NCI-H2081 (cell line): ENCODE results near the gene GALNT1.

Experiments
- DNase-seq, 2 experiments: peaks; one replicate each; lab custom pipeline; 2025; lab: John Stamatoyannopoulos, UW

Gene GALNT1

GRCh38 chr18:35618696-35619095 lies 37.2 kb downstream of the GALNT1 start:
- DNase-seq: no peak

DNA sequence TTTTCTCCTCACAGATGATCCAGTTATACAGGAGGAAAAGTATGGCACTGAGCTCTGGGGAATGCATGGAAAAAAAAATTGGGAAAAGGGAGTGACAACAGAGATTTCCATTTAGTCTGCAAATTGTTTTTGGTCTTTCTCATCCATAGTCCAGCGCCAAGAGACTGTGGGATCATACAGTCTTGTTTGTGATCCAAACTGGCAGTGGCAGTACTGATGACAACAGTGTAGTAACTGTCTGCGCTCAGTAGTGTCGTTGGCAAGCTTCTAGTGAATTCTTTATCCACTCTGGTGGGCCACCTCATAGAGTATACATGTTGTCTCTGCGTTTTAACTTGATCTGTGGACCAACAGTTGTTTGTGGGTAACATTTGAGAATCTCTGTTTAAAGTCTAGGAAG lies 37.9 kb downstream of the GALNT1 start:
- DNase-seq: no peak

DNA sequence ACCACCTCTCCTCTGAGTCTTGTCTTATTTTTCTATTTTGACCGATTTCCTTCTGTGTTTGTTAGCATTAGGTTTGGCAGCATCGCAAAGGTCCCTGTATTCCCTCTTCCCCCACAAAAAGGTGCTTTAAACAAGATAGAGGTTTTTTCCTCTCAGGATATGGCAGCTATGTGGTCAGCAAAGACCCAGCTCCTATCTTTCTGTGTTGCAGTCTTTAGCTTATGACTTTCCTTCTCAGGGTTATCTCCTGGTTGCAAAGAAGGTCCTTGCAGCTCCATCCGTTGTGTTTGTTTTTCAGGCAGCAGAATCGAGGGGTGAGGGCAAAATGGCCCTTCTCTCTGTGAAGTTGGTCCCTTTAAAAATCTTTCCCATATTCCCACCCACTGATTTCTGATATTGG lies 38.4 kb downstream of the GALNT1 start:
- no peak for DNase-seq

- no peak for DNase-seq
These were observed 39.2 kb downstream of the GALNT1 start for GRCh38 chr18:35620765-35621164.

DNA sequence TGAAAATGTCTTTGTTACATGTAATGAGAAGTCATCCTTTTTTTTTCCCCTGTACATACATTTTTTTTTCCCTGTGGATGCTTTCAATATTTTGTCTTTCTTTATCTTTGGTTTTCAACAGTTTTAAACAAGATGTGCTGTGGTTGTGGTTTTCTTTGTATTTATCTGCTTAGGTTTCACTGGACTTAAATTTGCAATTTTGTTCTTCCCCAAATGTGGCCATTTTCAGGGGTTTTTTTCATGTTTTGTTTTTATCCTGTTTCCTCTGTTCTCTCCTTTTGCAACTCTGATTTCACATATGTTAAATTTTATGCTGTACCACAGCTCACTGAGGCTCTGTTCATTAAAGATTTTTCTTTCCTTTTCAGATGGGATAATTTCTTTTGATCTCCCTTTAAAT lies 41.7 kb downstream of the GALNT1 start:
- no peak for DNase-seq

GRCh38 chr18:35624146-35624545 lies 42.6 kb downstream of the GALNT1 start:
- no peak for DNase-seq

GRCh38 chr18:35625232-35625631 lies 43.7 kb downstream of the GALNT1 start:
- DNase-seq: no peak

DNA sequence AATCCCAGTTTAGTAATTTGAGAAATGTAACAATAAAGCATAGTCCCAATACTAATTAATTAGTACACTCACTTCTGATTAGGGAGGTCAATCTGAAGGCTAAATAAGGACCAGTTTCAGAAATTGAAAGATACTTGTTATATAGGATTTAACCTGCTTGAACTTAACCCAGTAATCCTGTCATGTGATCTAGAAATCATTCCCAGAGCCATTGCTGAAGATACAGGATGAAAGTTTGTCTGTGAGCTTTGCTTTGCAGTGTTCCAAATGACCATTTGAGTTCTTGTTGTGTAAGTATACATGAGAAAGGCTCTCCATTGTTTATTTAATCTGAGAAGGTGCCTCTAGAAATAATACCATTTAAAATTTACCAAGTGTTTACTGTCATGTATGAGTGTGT lies 52.2 kb downstream of the GALNT1 start:
- no peak for DNase-seq

GRCh38 chr18:35634323-35634722 lies 52.8 kb downstream of the GALNT1 start:
- DNase-seq: no peak

- no peak for DNase-seq
These were observed 53.6 kb downstream of the GALNT1 start for GRCh38 chr18:35635170-35635569.

DNA sequence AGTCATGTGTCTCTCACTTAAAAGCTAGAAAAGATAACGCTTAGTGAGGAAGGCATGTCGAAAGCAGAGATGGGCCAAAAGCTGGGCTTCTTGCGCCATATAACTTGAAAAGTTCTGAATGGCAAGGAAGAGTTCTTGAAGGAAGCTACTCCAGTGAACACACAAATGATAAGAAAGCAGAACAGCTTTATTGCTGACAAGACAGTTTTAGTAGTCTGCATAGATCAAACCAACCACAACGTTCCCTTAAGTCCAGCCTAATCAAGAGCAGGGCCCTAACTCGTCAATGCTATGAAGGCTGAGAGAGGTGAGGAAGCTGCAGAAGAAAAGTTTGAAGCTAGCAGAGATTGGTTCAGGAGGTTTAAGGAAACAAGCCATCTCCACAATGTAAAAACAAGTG lies 55.7 kb downstream of the GALNT1 start:
- no peak for DNase-seq

- DNase-seq: no peak
These were observed 57.8 kb downstream of the GALNT1 start for GRCh38 chr18:35639296-35639695.

DNA sequence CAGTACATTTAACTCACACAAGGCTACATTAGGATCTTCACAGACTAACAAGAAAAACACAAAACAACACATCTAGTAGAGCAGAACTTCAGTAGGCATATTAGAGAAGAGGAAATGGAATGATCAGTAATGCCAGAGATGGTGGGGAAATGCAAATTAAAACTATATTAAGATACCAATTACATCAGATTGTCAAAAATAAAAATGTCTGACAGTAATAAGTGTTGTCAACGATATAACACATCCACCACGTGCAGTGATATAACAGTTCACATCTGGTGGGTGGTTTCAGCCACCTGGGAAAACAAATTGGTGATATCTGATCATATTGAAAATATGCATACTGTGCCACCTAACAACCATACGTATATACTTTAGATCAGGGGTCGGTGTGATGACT lies 59.9 kb downstream of the GALNT1 start:
- no peak for DNase-seq

- no peak for DNase-seq
These were observed 60.4 kb downstream of the GALNT1 start for GRCh38 chr18:35641916-35642315.

- DNase-seq: no peak
These were observed 61.3 kb downstream of the GALNT1 start for GRCh38 chr18:35642802-35643201.

GRCh38 chr18:35646449-35646848 lies 64.9 kb downstream of the GALNT1 start:
- no peak for DNase-seq

GRCh38 chr18:35653392-35654135 lies 72.0 kb downstream of the GALNT1 start:
- DNase-seq: no peak

DNA sequence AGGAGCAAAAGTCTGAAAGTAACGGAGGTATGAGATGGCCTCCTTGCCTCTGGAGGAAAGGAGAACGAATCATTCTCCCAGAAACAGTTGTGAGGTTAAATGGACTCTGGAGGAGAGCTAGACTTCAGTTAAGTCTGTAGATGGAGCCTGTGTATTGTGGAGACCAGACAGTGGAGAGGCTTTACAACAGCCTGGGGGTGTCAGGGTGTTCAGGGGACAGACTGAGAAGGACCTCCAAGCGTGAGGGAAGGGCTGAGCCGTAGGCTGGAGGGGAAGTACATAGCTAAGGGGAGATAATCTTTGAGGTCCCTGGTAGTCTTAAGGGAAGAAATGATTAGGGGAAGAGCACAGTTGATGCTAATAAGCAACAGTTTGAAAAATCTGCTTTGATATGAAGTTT lies 76.6 kb downstream of the GALNT1 start:
- DNase-seq: no peak

DNA sequence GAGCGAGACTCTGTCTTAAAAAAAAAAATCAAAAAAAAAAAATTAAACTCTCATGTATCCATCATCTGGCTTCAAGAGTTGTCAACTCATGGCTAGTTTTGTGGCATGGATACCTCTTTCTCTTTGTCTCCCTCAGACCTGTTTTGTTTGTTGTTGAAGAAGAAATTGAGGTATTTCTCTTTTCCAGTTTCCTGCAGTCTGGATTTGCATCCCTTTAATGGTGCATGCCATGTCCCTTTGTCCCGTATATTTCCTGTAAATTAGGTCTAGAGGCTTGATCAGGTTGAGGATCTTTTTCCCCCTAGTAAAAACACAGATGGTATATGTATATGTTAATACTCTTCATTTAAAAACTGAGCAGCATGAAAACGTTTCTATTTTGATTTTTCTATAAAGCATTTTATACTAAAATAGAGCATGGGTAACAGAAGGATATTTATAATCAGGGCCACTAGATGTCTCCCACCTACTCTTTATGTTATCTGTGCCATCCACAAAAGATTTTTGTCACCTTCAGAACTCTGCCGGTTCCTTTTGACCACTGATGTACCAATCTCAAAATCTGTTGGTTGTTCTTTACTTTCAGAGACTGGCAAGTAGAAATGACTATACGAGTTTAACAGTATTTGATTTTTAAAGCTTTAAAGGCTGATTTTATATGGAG lies 80.1 kb downstream of the GALNT1 start:
- DNase-seq: no peak

GRCh38 chr18:35662293-35663062 lies 80.9 kb downstream of the GALNT1 start:
- DNase-seq: no peak

GRCh38 chr18:35671966-35672603 lies 90.5 kb downstream of the GALNT1 start:
- no peak for DNase-seq

- DNase-seq: no peak
These were observed 91.4 kb downstream of the GALNT1 start for GRCh38 chr18:35672897-35673296.

- no peak for DNase-seq
These were observed 92.1 kb downstream of the GALNT1 start for GRCh38 chr18:35673682-35674081.
